ENCODE results near the gene C4orf50. TPM values are rescaled to one million over a fixed set of nuclear protein-coding genes. Genes with fewer than 3 reads are reported as not detected.

Gene C4orf50
- total and polyA plus RNA-seq, 2 of the 13 experiments (the other 11 are each of a cell fraction or from before 2014, with no cell fraction given) = not detected

DNA sequence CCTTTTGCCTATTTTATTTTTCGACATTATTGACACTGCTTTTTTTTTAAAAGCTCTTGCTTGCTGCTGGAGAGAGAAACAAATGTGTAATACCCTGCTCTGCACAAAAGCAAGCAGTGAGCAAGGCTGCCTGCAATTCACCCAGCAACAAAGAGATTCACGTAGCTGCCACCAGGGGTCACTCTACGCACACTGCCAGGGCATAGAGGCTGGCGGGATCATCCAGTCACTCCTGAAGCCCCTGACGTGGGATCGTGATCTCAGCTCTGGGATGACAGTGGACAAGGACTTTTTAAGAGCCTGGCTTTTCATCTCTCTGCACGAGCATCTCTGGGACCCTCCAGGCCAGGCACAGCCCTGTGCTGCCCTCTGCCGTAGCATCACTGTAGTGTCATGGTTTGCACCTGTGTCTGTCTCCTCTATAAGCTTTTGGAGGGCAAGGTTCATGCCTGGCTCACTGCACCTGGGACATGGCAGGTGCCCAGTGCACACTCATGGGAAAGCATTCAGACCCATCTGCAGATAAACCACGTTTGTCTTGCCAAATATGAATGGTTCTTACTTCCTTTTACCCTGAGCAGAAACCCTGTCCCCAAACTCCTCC, 19.8 kb downstream of the C4orf50 start (continued):
- TF ChIP-seq TEAD3 (CRISPR knock-in tag; optimal IDR thresholded peaks at IDR 0.05; ENCODE audit: borderline replicate concordance) (peak; percentile 89), STAG1 (CRISPR knock-in tag; IDR thresholded peaks at IDR 0.05) (peak; percentile 90), RAD21 (CRISPR knock-in tag; IDR thresholded peaks at IDR 0.05) (peak; percentile 75), KDM2A (CRISPR knock-in tag; IDR thresholded peaks at IDR 0.05; ENCODE audit: borderline replicate concordance, low read depth) (peak; percentile 47; the same call in 1 of the 2 replicates)

- no peak overlapping the region for H2AFZ ChIP-seq (ENCODE audit: low read length)
- no peak overlapping the region for H3K27ac ChIP-seq (ENCODE audit: extremely low read length, insufficient read depth, low read length)
- ATAC-seq (no peak), DNase-seq (ENCODE audit: low spot score) (no peak), FAIRE-seq (no peak)
- no peaks in the 10 kb centered on the region for H3K36me3 ChIP-seq (replicated peaks in 1 of 2; ENCODE audit: control insufficient read depth in 1 of 2, insufficient read depth in 2 of 2, low read length in 2 of 2)
- BruUV-seq (replicated peaks) = no TSS peak
- H3K4me3 ChIP-seq (replicated peaks in 1 of 3; ENCODE audit: insufficient read depth in 1 of 3, low read depth in 2 of 3, low read length in 3 of 3) = no peak overlapping the region
- peaks cover 4 to 51% of the 10 kb centered on the region in 2 experiments; a peak in 4 of 5 replicates for H3K27me3 ChIP-seq (ENCODE audit: control insufficient read depth in 1 of 2, insufficient read depth in 2 of 2, low read length in 2 of 2)
- H3K4me1 ChIP-seq (ENCODE audit: insufficient read depth, low read length) = no peaks in the 10 kb centered on the region
- no peak overlapping the region for H3K9ac ChIP-seq (ENCODE audit: insufficient read depth, low read depth, low read length)
- in situ Hi-C loops (cut with HindIII; ENCODE audit: extremely low pct_ligation_motif_present, low pct_unique_long_range_greater_than_20kb) = loop anchor here (5.0 kb wide), 1 partner anchor 91 kb away; no protein-coding TSS in a partner anchor
- ChIA-PET CTCF (ENCODE audit: low intra/inter-chr PET ratio, low total read pairs) (no interaction called here), POLR2A (no interaction called here)
- no peaks in the 10 kb centered on the region for H4K20me1 ChIP-seq (ENCODE audit: insufficient read depth, low read length)
- intact Hi-C loops (cut with micrococcal nuclease; ENCODE audit: unreplicated experiment) = loop anchor here (10.0 kb wide), 1 partner anchor 198 kb away; no protein-coding TSS in a partner anchor
- no peaks in the 10 kb centered on the region for H3K9me3 ChIP-seq (ENCODE audit: low read length)
- 8% methylated on average over 4 of the region's 4 CpGs for WGBS (ENCODE audit: low lambda C conversion rate)
- H3K4me2 ChIP-seq (ENCODE audit: low read depth, low read length) = no peak overlapping the region
- H3K79me2 ChIP-seq (ENCODE audit: insufficient read depth, low read length) = no peaks in the 10 kb centered on the region
- TF ChIP-seq ZNF724P (CRISPR knock-in tag; IDR thresholded peaks at IDR 0.05; ENCODE audit: borderline replicate concordance) (no peak), TSC22D2 (CRISPR knock-in tag; IDR thresholded peaks at IDR 0.05; ENCODE audit: borderline replicate concordance) (no peak), ZHX2 (IDR thresholded peaks at IDR 0.05; ENCODE audit: low read depth) (no peak), ZHX2 (CRISPR knock-in tag; IDR thresholded peaks at IDR 0.05; ENCODE audit: borderline replicate concordance) (no peak), ZNF205 (CRISPR knock-in tag; IDR thresholded peaks at IDR 0.05) (no peak), RAD21 (CRISPR knock-in tag; IDR thresholded peaks at IDR 0.05) (no peak), TRIM22 (IDR thresholded peaks at IDR 0.05) (no peak), PHF5A (CRISPR knock-in tag; IDR thresholded peaks at IDR 0.05; ENCODE audit: low read depth, unreplicated experiment) (no peak), ESRRA (CRISPR knock-in tag; IDR thresholded peaks at IDR 0.05; ENCODE audit: low read depth) (no peak)
- TF ChIP-seq, protein P1, sequence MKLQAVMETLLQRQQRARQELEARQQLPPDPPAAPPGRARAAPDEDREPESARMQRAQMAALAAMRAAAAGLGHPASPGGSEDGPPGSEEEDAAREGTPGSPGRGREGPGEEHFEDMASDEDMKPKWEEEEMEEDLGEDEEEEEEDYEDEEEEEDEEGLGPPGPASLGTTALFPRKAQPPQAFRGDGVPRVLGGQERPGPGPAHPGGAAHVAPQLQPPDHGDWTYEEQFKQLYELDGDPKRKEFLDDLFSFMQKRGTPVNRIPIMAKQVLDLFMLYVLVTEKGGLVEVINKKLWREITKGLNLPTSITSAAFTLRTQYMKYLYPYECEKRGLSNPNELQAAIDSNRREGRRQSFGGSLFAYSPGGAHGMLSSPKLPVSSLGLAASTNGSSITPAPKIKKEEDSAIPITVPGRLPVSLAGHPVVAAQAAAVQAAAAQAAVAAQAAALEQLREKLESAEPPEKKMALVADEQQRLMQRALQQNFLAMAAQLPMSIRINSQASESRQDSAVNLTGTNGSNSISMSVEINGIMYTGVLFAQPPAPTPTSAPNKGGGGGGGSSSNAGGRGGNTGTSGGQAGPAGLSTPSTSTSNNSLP (IDR thresholded peaks at IDR 0.05; ENCODE audit: low read depth, low read length) = no peak
These were observed 21.6 kb downstream of the C4orf50 start for GRCh38 chr4:5996641-5997040.

Measured in HepG2 (cell line).